A549 (cell line): ENCODE results near the gene MINDY4.

Experiments used
- BHLHE40 ChIP-seq: IDR thresholded peaks from 2 replicates; pipeline ENCODE4 v1.6.1; 2012; ENCODE audit warnings: low read depth, low read length, inconsistent platforms
- GATA3 ChIP-seq: IDR thresholded peaks from 2 replicates; pipeline ENCODE4 v1.6.1; 2012; ENCODE audit warnings: borderline replicate concordance
- JUN ChIP-seq, 2 experiments: fragments of >200 bp; sonication (Bioruptor Twin); formaldehyde crosslinking; IDR thresholded peaks; 2 replicates in 1 of 2; 3 replicates in 1 of 2; pipeline ENCODE4 v1.6.1; 2016 to 2017
- MAFK ChIP-seq: fragments of 450-650 bp; IDR thresholded peaks from 2 replicates; pipeline ENCODE4 v1.6.1; 2014; ENCODE audit not compliant: partially characterized antibody
- MYC ChIP-seq: IDR thresholded peaks from 2 replicates; pipeline ENCODE4 v1.6.1; 2012; ENCODE audit warnings: mild to moderate bottlenecking, inconsistent platforms, low read length, improper control_type of control experiment, borderline replicate concordance
- NR3C1 ChIP-seq: fragments of >200 bp; sonication (Bioruptor Twin); formaldehyde crosslinking; IDR thresholded peaks from 3 replicates; pipeline ENCODE4 v1.6.1; 2017
- SMC3 ChIP-seq: fragments of >200 bp; sonication (Bioruptor Twin); formaldehyde crosslinking; IDR thresholded peaks from 3 replicates; pipeline ENCODE4 v1.6.1; 2018; ENCODE audit warnings: inconsistent platforms
- TF ChIP-seq, protein P1 (sequence below): fragments of >200 bp; sonication (Bioruptor Twin); formaldehyde crosslinking; IDR thresholded peaks from 3 replicates; pipeline ENCODE4 v1.6.1; 2016
- TF ChIP-seq, protein P2 (sequence below): fragments of 450-650 bp; IDR thresholded peaks from 2 replicates; pipeline ENCODE4 v1.6.1; 2014; ENCODE audit warnings: antibody characterized with exemption
- TF ChIP-seq, protein P3 (sequence below): fragments of >200 bp; sonication (Bioruptor Twin); formaldehyde crosslinking; IDR thresholded peaks from 3 replicates; pipeline ENCODE4 v1.5.1; 2016
- TF ChIP-seq, protein P4 (sequence below): fragments of 250-450 bp; sonication (Bioruptor Pico); IDR thresholded peaks from 2 replicates; pipeline ENCODE4 v1.5.0; 2021; ENCODE audit warnings: mild to moderate bottlenecking, moderate library complexity, borderline replicate concordance
- TF ChIP-seq, protein P5 (sequence below): IDR thresholded peaks from 2 replicates; pipeline ENCODE4 v1.6.1; 2012

DNA sequence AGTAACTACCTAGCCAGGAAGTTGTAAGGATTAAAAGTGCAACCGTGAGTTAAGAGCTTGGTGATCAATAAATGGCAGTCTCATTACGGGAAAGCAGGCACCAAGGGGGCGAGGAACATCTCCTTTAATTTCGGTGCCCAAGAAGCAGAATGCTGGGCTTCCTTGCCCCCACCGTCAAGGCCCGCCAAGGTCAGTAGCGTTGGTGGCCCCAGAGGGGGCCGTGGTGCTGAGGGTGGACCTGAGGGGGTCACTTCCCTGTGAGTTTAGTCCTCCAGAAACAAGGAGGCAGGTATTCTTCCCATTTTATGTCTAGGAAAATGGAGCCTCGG is 408 bp upstream of the MINDY4 start:
- TF ChIP-seq, protein P1, sequence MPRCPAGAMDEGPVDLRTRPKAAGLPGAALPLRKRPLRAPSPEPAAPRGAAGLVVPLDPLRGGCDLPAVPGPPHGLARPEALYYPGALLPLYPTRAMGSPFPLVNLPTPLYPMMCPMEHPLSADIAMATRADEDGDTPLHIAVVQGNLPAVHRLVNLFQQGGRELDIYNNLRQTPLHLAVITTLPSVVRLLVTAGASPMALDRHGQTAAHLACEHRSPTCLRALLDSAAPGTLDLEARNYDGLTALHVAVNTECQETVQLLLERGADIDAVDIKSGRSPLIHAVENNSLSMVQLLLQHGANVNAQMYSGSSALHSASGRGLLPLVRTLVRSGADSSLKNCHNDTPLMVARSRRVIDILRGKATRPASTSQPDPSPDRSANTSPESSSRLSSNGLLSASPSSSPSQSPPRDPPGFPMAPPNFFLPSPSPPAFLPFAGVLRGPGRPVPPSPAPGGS = no peak
- TF ChIP-seq JUN (IDR thresholded peaks at IDR 0.05) = no peak
- TF ChIP-seq, protein P2, sequence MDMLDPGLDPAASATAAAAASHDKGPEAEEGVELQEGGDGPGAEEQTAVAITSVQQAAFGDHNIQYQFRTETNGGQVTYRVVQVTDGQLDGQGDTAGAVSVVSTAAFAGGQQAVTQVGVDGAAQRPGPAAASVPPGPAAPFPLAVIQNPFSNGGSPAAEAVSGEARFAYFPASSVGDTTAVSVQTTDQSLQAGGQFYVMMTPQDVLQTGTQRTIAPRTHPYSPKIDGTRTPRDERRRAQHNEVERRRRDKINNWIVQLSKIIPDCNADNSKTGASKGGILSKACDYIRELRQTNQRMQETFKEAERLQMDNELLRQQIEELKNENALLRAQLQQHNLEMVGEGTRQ = no peak
- TF ChIP-seq, protein P3, sequence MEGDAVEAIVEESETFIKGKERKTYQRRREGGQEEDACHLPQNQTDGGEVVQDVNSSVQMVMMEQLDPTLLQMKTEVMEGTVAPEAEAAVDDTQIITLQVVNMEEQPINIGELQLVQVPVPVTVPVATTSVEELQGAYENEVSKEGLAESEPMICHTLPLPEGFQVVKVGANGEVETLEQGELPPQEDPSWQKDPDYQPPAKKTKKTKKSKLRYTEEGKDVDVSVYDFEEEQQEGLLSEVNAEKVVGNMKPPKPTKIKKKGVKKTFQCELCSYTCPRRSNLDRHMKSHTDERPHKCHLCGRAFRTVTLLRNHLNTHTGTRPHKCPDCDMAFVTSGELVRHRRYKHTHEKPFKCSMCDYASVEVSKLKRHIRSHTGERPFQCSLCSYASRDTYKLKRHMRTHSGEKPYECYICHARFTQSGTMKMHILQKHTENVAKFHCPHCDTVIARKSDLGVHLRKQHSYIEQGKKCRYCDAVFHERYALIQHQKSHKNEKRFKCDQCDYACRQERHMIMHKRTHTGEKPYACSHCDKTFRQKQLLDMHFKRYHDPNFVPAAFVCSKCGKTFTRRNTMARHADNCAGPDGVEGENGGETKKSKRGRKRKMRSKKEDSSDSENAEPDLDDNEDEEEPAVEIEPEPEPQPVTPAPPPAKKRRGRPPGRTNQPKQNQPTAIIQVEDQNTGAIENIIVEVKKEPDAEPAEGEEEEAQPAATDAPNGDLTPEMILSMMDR = no peak
- no peak for TF ChIP-seq SMC3
- TF ChIP-seq, protein P4, sequence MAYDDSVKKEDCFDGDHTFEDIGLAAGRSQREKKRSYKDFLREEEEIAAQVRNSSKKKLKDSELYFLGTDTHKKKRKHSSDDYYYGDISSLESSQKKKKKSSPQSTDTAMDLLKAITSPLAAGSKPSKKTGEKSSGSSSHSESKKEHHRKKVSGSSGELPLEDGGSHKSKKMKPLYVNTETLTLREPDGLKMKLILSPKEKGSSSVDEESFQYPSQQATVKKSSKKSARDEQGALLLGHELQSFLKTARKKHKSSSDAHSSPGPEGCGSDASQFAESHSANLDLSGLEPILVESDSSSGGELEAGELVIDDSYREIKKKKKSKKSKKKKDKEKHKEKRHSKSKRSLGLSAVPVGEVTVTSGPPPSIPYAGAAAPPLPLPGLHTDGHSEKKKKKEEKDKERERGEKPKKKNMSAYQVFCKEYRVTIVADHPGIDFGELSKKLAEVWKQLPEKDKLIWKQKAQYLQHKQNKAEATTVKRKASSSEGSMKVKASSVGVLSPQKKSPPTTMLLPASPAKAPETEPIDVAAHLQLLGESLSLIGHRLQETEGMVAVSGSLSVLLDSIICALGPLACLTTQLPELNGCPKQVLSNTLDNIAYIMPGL = no peak
- TF ChIP-seq, protein P5, sequence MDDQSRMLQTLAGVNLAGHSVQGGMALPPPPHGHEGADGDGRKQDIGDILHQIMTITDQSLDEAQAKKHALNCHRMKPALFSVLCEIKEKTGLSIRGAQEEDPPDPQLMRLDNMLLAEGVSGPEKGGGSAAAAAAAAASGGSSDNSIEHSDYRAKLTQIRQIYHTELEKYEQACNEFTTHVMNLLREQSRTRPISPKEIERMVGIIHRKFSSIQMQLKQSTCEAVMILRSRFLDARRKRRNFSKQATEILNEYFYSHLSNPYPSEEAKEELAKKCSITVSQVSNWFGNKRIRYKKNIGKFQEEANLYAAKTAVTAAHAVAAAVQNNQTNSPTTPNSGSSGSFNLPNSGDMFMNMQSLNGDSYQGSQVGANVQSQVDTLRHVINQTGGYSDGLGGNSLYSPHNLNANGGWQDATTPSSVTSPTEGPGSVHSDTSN = no peak
- no peak for TF ChIP-seq GATA3
- no peak for TF ChIP-seq BHLHE40
- no peak for TF ChIP-seq NR3C1
- TF ChIP-seq MAFK = no peak
- no peak for TF ChIP-seq MYC
